GM12872 (cell line): ENCODE measurements around the gene SERPINE2.

Experiments
- TF ChIP-seq, protein P1 (sequence below): IDR thresholded peaks from 3 replicates; pipeline ENCODE4 v1.5.1; 2011; ENCODE audit warnings: low read depth, mild to moderate bottlenecking, low read length, moderate library complexity; ENCODE audit not compliant: insufficient read depth

Gene SERPINE2

DNA sequence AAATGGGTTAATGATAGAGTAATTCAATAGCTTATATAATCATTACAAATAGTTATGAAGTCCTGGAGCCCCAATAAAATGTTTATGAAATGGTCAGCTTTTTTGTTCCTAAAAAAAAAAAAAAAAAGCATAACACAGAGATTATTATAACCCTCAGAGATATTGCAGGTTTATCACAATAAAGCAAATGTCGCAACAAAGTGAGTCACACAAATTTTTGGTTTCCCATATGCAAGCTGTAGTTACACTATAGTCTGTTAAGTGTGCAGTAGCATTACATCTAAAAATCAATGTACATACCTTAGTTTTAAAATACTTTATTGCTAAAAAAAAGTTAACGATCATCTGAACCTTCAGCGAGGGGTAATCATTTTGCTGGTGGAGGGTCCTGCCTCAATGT is 114.0 kb downstream of the SERPINE2 start:
- TF ChIP-seq, protein P1, sequence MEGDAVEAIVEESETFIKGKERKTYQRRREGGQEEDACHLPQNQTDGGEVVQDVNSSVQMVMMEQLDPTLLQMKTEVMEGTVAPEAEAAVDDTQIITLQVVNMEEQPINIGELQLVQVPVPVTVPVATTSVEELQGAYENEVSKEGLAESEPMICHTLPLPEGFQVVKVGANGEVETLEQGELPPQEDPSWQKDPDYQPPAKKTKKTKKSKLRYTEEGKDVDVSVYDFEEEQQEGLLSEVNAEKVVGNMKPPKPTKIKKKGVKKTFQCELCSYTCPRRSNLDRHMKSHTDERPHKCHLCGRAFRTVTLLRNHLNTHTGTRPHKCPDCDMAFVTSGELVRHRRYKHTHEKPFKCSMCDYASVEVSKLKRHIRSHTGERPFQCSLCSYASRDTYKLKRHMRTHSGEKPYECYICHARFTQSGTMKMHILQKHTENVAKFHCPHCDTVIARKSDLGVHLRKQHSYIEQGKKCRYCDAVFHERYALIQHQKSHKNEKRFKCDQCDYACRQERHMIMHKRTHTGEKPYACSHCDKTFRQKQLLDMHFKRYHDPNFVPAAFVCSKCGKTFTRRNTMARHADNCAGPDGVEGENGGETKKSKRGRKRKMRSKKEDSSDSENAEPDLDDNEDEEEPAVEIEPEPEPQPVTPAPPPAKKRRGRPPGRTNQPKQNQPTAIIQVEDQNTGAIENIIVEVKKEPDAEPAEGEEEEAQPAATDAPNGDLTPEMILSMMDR: no peak
